KBM-7 (cell line): ENCODE results near the gene POLR2H.

Experiments
- DNase-seq: peaks from one replicate; pipeline ENCODE4 v3.0.0-alpha.2; 2015
- in situ Hi-C: fragments of 300-500 bp; cut with MboI; formaldehyde crosslinking; loops from 2 replicates; pipeline ENCODE4 v1.14.3; 2020; ENCODE audit warnings: low sequenced_read_pairs, low pct_unique_long_range_greater_than_20kb, mixed read lengths

The POLR2H gene

GRCh38 chr3:184361932-184362667 lies 590 bp downstream of the POLR2H start:
- in situ Hi-C loops, result loop anchor here (25.0 kb wide), 1 partner anchor 400 kb away; no protein-coding TSS in a partner anchor
- DNase-seq, result peak; percentile 60

GRCh38 chr3:184362668-184363546 lies 1.4 kb downstream of the POLR2H start:
- in situ Hi-C loops, result loop anchor here (25.0 kb wide), 1 partner anchor 399 kb away; no protein-coding TSS in a partner anchor

DNA sequence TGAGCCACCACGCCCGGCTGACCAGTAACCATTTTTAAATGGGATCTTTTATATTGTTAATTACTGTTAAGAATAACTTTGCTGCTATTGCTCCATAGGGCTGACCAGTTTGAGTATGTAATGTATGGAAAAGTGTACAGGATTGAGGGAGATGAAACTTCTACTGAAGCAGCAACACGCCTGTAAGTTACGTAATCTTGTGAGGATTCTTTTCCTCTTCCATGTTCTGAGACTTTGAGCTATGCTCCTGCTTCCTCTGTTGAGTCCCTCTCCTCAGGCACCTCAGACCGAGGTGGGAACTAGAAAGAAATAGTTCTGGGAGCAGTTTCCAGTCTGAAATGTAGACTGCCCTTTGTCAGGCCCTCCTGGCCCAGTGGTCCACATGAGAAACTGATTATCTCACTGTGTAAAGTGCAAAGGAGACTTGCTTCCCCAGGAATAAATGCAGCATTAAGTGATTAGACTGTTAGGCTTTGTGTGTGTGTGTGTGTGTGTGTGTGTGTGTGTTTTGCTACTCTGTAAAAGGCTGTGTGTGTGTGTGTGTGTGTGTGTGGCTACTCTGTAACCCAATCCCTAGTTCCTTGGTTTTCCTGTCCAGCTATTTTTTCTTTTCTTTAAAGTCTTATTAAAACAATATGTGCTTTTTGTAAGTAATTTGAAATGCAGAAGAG lies 5.2 kb downstream of the POLR2H start:
- no peak for DNase-seq
- in situ Hi-C loops, result loop anchor here (25.0 kb wide), 1 partner anchor 396 kb away; no protein-coding TSS in a partner anchor

More at GRCh38 chr3:184362668-184363546, 1.4 kb downstream of the POLR2H start:
- peak; percentile 98 for DNase-seq

DNA sequence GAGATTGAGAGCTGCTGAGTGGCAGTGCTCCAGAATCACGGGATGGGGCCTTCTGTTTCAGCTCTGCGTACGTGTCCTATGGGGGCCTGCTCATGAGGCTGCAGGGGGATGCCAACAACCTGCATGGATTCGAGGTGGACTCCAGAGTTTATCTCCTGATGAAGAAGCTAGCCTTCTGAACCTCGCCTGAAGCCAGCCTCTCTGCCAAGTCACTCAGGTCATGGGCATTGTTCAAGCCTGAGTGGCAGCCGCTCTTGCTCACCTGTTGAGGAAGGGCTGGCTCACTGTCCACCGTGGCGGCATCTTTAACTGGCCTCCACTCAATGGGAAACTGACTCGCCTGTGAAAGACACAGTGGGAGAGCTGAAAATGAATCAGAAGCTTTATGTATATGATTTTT lies 6.6 kb downstream of the POLR2H start:
- in situ Hi-C loops, result loop anchor here (25.0 kb wide), 1 partner anchor 394 kb away; no protein-coding TSS in a partner anchor
- DNase-seq, result no peak

GRCh38 chr3:184368586-184369183 lies 7.2 kb downstream of the POLR2H start:
- in situ Hi-C loops, result loop anchor here (25.0 kb wide), 1 partner anchor 394 kb away; no protein-coding TSS in a partner anchor
- no peak for DNase-seq

GRCh38 chr3:184371570-184372018 lies 10.1 kb downstream of the POLR2H start:
- in situ Hi-C loops, result loop anchor here (25.0 kb wide), 1 partner anchor 391 kb away; no protein-coding TSS in a partner anchor
- DNase-seq, result peak; percentile 89

- in situ Hi-C loops, result loop anchor here (25.0 kb wide), 1 partner anchor 390 kb away; no protein-coding TSS in a partner anchor
- DNase-seq, result no peak
Measured at GRCh38 chr3:184372296-184372821, 10.8 kb downstream of the POLR2H start.

- DNase-seq, result no peak
- in situ Hi-C loops, result loop anchor here (25.0 kb wide), 1 partner anchor 389 kb away; no protein-coding TSS in a partner anchor
Measured at GRCh38 chr3:184372911-184373310, 11.4 kb downstream of the POLR2H start.

DNA sequence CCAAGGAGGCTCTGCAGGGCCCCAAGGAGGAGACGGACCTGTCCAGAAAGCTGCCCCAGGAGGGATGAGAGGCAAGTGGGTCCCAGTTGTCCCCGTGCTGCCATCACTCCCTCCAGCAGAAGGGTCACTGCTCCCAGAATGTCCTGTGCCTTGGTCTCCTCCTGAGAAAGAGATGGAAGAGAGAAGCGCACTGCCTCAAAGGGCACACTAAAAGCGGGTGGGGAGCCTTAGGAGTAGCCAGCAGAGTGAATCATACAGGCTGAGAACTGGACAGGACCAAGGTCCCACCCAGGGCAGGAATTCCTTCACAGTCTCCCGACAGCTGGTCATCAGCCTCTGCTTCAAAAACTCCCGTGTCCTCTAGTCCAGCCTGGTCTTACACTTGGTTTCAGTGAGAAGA lies 11.9 kb downstream of the POLR2H start:
- DNase-seq, result no peak
- in situ Hi-C loops, result loop anchor here (25.0 kb wide), 1 partner anchor 389 kb away; no protein-coding TSS in a partner anchor

DNA sequence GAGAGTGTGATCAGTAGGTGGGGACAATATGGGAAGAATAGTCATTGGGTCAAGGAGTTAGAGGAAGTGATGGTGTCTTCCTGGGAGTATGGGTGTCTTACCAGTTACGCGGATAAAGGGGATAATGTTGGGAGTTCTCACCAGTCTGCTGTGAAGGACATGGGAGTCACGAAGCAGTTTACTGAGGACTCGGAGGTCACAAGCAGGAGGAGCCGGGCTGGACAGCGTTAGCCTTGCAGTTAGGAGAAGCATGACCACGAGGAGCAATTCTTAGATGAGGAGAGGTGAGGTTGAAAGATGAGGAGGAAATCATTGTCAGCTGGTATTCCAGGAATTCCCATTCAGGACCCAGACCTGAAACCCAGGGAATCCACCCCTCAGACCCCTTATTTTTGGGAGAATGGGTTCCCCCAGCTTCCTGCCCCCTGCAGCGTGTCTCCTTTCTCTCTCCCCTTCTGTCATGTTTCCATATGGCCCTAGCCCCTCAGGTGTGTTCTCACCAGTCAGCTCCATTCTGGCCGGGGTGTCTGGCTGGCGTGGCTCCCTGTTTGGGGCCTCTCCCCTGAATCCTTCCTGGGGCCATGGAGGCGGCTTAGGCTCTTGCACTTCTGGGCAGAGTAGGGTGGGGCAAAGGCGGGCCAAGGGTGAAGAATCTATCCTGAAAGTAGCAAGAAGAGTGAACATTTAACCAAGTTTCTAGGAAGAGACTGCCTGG lies 14.4 kb downstream of the POLR2H start:
- in situ Hi-C loops, result loop anchor here (25.0 kb wide), 1 partner anchor 161 kb away; no protein-coding TSS in a partner anchor
- no peak for DNase-seq

DNA sequence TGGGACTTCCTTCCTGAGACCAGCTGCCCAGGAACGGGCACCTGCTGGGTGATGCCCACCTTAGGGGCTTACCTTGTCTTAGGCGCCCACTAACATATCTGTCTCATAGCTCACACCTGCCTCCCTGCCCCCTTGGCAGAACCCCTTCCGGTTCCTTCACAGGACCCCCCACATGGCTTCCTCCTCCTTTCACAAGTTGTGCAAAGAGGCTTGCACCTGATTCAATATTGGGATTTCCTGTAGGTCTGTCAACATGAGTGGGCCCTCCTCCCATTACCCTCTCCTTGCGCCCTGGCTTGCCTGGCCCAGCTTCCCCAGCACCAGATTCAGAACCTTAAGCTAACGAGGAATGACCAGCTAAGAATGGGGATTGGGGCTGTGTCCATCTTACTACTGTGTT lies 15.9 kb downstream of the POLR2H start:
- DNase-seq, result no peak
- in situ Hi-C loops, result loop anchor here (25.0 kb wide), 1 partner anchor 160 kb away; no protein-coding TSS in a partner anchor

- DNase-seq, result no peak
- in situ Hi-C loops, result loop anchor here (25.0 kb wide), 1 partner anchor 159 kb away; no protein-coding TSS in a partner anchor
Measured at GRCh38 chr3:184377882-184378445, 16.5 kb downstream of the POLR2H start, which contains the start of gene THPO. TSS of gene THPO (minus strand) at chr3:184378207. CDS start at chr3:184376259, 1,948 bp downstream.

- DNase-seq, result no peak
- in situ Hi-C loops, result loop anchor here (25.0 kb wide), 1 partner anchor 158 kb away; no protein-coding TSS in a partner anchor
Measured at GRCh38 chr3:184378651-184379357, 17.3 kb downstream of the POLR2H start.

DNA sequence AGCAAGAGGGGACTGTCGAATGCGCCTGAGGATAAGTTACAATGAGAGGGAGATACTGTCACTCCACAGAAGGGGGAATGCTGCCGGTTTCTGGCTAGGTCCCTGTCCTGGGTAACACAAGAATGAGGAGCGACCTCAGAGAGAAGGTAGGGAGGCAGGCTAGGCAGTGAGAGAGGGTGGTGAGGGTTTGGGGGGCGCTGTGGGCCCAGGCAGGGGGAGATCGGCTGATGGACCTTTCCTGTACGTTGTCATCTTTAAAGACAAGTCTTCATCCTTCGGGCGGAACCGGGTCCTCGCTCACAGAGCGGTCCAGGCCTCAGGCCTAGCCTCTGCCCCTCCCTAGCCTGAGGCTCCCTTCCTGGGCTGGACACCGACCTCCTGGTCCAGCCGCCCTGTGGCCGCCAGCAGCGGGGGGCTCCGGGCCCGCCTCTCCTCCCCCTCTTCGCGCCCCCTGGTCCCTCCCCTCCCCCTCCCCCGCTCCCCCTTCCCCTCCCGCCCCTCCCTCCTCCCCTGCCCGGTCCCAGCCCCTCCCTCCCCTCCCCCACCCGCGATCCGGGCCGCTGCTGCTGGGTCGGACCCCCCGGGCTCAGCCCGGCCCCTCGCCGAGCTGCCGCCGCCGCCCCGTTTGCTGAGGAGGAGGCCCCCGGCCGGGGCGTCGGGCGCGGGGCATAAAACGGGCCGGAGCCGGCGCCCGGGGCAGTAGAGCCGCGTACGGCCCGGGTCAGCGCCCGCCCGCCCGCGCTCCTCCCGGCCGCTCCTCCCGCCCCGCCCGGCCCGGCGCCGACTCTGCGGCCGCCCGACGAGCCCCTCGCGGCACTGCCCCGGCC lies 18.1 kb downstream of the POLR2H start, which contains the start of gene CHRD:
Gene CHRD, plus strand, starts transcription at position 697 of the 827 bp plus-strand sequence. CDS start 265 bp downstream, outside the sequence.
- DNase-seq, result no peak
- in situ Hi-C loops, result loop anchor here (25.0 kb wide), 1 partner anchor 158 kb away; no protein-coding TSS in a partner anchor

DNA sequence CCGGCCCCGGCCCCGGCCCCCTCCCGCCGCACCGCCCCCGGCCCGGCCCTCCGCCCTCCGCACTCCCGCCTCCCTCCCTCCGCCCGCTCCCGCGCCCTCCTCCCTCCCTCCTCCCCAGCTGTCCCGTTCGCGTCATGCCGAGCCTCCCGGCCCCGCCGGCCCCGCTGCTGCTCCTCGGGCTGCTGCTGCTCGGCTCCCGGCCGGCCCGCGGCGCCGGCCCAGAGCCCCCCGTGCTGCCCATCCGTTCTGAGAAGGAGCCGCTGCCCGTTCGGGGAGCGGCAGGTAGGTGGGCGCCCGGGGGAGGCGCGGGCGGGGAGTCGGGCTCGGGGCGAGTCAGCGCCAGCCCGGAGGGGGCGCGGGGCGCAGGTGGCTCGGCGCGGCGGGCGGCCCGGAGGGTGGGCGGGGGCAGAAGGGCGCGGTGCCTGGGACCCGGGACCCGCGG lies 18.7 kb downstream of the POLR2H start:
- in situ Hi-C loops, result loop anchor here (25.0 kb wide), 1 partner anchor 157 kb away; no protein-coding TSS in a partner anchor
- DNase-seq, result no peak
